Cerebellar nuclear complex (tissue), 1 donor: ENCODE data around the gene GRM1.
A peak's percentile ranks its signal among the peaks of the same experiment; 100 is the strongest.

Experiments
- DNase-seq, 2 experiments: peaks; one replicate each; lab custom pipeline; 2025; lab: John Stamatoyannopoulos, UW

The GRM1 gene

DNA sequence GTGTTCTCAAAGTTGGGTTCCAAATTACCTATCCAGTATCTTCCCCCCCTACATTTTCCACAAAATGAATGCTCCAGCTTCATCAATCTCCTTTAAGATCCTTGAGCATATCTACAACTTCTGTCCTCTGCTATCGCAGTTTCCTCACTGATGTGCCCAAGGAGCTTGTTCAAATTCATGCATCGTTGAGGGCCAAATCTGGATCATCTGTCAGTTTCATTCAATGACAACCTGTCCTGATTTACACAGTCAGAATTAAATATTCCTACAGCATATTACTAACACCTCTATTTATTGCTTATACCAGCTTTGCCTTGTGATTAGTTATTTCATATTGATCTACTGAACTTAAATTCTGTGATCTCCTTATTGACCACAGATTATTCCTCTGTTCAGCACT, 68.7 kb downstream of the GRM1 start:
- no peak for DNase-seq

DNA sequence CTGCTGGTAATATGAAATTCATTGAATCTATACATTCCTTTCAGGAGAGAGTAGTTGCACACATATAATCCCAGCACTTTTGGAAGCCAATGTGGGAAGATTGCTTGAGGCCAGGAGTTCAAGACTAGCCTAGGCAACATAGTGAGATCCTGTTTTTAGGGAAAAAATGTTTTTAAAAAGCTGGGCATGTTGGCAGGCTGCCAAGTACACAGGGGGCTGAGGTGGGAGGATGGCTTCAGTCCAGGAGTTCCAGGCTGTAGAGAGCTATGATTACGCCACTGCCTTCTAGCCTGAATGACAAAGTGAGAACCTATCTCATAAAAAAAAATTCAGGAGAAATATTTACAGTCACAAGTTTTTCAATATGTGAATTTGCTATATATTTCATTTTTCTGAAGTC, 71.9 kb downstream of the GRM1 start:
- DNase-seq, result no peak

DNA sequence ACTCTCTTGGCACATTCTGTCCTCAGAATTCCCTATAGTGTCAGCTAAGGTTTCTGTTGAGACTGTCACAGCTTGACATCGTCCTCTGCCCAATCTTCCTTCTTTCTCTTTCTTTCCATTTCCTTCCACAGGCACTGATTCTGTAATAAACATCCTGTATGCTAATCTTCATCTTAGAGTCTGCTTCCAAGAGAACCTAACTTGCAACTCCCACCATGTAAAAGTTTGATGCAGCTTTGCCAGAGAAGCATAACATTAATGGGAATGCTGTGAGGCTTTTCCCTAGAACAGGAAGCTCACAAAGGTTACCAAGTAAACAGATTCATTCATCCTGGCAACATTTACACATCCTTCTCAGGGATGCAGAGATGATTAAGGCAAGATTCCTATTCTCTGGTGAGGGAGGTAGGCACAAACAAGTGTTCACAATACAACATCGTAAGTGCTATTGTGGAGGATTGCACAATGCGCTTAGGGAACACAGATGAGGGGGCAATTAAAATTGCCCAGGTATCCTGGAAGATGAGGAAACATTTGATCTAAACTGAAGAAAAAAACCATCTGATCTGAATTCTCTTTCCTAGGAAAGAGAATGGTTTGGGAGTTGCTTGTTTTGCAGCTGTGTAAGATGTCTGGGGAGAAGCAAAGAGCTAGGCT, 74.7 kb downstream of the GRM1 start:
- DNase-seq, result no peak

DNA sequence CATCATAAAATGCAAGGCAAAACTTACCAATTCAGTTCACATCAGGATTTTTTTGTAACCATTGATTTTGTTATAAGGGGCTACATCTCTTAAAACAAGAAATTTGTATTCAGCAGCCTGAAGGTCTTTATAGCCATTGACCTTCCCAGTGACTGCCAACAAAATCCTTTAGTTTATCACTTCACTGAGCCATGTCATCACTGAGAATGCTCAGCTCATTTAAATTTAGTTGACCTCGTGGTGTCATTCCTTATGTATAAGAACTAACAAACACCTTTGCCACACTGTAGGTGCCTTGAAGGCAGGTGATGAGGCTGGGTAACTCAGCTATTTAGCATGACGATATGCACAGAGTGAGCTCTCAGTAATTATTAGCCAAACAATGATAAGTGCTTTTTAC, 77.7 kb downstream of the GRM1 start:
- no peak for DNase-seq

DNA sequence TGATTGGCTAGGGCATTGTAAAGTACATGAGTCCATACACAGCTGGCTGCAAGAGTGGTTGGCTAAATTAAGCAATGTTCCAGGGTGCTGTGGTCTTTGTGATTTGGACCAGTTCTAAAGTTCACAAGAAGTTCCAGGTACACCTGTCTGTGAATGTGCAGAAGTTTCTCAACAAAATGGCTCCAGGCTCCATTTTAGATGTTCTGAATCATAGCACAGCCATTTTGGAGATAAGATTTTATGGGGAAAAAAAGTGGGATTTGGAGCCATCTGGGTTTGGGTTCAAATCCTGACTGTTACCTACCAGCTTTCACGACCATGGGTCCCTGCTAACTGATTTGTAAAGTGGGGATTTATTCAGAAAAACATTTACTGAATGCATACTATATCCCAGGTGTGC, 82.1 kb downstream of the GRM1 start:
- no peak for DNase-seq

DNA sequence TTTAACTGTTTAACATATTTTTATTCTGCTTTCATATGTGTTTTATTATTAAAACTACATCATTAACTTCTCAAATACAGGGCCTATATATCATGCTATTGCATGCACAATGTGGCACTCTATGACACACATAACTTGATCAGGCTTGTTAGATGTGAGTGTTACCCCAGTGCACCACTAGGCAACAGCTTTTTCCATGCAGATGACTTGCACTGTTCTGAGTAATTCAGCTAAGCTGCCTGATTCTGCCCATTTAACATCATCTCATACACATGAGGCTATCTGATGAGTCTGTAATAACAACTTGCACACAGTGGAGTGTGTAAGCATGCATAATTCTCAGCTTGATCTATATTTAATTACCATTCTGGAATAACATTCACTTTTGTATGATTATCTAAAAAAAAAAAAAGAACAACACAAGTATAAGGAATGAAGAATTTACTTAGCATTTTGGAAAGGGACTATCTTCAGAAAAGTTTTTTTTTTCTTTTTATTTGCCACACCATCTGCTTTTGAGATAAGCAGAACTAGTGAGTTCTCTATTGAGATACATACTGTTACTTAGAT, 83.1 kb downstream of the GRM1 start:
- no peak for DNase-seq

DNA sequence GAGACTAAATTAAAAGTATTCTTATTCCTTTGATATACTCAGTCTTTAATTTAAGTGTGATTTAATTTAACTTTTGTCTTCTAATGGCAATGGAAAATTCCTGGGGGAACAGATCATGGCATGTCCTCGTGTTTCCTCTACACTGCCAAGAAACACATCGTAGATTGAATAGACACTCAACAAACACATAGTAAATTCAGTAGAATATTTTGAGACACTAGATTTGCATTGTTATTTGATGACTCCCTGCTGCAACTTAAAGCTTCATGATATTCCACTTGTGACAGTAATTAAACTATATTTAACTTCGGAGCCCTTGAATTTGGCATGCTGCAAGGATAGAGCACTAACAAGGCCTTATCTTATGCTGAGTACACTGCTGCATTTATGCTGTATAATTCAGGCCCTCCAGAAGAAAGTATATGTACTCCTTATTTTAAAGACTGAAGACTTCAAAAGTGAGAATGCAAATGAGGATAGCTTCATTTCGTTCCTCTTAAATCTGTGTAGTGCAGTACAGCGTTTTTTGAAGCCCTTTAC, 84.3 kb downstream of the GRM1 start:
- DNase-seq, result no peak

DNA sequence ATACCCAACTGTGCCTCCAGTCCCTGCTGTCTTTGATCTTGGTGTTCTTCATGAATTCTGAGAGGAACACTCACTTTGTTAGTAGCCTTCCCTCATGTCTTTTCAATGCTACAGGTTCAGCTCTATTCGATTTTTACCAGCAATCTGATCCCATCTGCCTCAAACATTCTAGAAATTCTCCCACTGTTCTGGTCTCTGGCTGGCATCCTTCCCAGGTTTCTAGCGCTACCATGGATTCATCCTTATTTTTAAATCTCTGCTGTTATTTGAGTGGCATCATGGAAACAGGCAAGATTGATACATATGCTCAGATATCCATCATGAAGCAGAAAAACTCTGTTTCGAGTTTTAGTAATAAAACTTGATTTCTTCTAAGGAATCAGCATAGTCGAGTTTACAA, 94.8 kb downstream of the GRM1 start:
- DNase-seq, result no peak

DNA sequence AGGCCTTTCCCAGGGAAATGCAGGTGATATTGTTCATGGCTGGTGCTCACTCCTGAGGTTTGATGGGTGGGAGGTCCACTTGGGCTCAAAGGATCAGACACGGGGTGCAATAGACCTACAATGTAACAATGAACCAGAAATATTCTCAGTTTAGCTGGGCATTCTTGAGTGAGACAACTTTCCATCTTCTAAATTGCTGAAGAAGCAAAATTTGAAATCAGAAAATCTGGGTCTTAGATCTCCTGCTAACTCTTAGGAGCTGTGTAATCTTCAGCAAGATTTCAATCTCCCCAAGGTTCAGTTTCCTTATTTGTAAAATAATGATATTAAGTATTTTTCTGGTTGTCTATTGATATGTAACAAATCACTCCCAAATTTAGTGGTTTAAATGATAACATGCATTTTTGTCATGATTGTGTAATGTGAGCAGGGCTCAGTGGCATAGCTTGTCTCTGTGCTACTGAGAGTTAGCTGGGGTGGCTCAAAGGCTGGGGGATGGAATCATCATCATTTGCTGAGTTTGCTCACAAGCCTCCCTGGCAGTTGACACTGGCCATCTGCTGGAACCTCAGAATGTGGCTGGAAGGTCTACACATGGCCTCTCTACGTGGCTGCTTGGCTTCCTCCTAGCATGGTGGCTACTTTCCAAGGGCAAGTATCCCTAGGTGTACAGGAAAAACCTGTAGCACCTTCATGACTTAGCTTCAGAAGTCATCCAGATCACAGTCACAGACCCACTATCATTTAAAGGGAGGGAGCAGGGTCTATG, 98.8 kb downstream of the GRM1 start:
- DNase-seq, result peak; percentile 58 to 77

DNA sequence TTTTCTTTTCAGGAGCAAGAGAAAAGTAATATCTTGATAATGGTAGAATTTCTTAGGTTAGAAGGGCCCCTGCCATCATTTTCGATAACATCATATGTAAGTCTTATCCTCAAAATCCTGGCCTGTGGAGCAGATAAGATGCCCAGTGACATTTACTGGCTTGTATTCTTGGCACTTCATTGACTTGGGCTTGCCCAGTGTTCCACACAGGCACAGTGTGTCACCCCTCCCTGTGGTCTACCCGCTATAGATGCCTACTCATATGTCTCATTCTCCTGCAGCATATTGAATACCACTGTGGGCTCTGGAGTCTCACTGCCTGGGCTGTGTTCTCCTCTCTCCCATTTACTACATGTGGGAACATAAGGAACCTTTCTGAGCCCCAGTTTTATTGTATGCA, 105.0 kb downstream of the GRM1 start:
- peak; percentile 24 to 39 for DNase-seq

DNA sequence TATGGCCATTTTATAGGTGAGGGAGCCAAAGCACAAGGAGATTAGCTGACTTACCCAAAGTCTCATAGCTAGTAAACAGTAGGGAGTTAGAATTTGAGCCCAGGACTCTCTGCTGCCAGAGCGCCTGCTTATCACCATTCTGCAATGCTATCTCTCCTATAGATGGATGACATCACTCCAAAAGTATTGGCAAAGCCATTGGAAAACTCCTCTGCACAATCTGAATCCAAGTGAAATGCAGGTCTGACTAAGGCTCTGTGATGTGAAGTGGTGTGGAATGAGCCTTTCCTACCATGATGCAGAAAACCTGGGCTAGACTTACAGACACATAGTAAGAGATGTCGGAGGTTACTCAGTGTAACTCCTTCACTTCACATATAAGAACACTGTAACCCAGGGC, 106.3 kb downstream of the GRM1 start:
- no peak for DNase-seq

DNA sequence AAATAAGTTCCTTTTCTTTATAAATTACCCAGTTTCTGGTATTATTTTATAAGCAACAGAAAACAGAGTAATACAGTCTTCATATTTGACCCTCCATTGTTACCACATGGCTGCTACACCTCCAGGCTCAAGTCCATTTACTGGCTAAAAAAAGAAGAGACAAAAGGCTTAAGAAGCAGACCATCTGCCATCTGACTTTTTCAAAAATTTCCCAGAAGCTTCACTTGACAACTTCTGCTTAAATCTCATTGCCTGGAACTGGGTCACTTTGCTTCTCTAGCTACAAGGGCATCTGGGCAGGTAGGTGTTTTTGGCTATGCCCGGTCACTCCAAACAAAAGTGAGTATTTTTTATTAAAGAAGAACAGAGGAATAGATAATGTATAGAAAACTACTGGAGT, 118.0 kb downstream of the GRM1 start:
- DNase-seq, result peak in 1 of 2 experiments; percentile 37

DNA sequence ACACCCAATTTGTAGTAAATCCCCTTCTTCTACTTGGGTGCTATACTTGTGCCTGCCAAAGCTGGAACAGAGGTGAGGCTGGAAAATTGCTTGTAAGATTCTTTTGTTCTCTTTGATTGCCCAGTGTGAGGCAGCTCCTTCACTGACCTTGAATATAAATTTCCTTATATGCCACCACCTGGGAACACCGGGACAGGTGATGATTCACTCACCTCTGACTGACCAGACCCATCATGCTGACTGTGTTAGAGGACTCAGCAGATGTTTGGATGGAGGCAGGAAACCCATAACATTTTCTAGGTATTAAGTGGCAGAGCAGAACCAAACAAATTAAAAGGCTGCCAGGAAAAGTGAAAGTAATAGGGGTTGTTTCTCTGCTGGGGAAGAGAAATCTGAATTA, 120.9 kb downstream of the GRM1 start:
- no peak for DNase-seq

DNA sequence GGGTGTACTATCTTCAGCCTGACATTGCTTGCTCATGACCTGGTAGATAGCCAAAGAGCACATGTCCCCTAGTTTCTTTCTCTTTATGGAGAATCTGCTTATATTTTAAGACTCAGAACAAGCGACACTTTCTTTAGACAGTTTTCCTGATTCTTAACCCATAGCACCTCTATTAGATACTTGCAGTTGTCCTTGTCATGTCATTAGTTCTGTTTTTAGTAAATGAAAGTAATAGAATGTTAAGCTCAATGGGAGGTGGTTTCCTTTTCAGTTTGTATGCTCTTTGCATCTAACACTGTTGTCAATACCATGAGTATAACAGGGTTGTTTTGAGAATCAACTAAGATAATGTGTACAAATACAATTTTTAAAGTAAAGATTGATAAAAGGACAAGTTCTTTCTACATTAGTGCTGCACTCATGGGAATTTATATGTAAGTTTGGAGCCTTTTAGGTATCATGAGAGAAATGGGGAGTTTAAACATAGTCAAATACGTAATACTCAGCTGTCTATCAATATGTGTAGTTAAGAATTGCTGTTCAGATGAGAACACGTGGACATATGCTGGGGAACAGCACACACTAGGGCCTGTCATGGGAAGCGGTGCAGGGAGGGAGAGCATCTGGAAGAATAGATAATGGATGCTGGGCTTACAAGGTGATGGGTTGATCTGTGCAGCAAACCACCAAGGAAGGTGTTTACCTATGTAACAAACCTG, 124.3 kb downstream of the GRM1 start:
- DNase-seq, result no peak

DNA sequence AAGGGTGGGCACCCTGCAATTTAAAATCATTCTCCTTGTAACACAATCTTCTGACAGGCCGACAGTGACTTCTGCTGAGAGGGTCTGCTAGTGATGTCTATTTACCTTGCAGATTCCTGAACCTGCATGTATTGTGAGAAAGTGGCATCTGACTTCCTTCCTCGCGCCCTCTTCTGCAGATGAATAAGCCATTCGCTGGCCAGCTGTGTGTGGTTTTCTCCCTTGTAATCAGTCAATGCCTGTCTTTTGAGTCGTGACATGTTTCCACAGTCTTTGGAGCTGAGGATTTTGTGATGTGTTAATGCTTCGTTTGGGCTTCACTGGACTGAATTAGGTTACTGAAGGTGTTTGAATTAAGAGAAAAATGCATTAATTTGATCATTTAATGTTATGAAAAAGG, 125.3 kb downstream of the GRM1 start:
- no peak for DNase-seq

DNA sequence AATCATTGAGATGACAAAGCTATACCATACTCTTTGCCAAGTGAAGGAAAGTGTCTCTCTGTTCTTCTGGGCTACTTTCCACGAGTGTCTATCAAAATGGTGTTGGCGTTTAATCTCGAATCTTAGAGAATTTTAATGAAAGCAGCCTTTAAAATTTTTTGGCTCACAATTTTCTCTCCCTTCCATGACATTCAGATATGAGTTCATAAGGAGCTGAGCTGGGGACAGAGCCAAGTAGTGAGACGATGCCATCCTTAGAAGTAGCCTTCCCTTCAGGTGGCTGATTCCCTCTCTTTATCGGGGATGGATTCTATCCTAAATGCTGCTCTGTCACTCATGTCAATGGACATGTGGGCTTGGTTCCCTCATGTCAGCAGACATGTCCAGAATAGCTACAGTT, 132.8 kb downstream of the GRM1 start:
- DNase-seq, result no peak

DNA sequence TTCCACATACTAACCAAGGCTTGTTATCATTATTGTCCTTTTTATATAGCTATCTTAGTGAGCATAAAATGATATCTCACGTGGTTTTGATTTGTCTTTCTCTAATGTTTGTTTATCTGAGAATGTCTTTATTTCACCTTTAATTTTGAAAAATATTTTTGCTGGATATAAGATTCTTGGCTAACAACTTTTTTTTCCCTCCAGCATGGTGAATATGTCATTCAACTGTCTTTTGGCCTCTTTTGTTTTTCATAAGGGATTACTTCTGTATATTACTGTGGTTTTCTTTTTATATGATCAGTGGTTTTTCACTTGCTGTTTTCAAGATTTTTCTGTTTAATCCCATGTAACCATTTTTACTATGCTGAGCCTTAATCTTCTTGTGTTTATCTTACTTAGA, 141.0 kb downstream of the GRM1 start:
- no peak for DNase-seq

DNA sequence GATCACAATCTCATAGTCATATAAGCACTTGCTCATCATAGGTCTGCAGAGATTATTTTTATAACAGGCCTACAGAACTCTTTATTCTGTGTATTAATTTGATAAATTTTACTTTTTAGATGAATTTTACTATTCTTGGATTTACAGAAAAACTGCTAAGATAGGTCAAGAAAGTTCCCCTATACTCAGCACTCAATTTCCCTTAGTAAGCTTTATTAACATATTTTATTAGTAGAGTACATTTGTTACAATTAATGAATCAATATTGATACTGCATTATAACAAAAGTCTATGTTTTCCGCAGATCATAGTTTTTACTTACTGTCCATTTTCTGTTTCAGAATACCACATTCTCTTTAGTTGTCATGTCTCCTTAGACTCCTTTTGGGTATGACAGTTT, 148.9 kb downstream of the GRM1 start:
- DNase-seq, result no peak

DNA sequence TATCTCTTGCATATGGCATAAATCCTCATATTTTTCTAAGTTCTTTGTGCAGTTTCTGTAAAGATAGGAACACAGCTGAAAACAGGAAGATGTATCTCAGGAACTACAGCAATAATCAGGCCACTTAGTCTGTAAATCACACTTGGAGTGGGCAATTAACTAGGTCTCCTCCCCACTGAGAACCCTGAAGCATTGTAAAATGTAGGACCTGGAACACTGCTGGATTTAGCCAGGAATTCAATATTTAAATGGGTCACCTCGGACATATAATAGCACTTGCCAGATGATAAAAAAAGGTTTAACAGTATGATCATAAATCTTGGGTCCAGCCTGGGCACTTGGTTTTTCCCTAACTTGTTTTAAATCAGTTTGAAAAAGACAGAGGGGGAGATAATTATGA, 155.0 kb downstream of the GRM1 start:
- no peak for DNase-seq

DNA sequence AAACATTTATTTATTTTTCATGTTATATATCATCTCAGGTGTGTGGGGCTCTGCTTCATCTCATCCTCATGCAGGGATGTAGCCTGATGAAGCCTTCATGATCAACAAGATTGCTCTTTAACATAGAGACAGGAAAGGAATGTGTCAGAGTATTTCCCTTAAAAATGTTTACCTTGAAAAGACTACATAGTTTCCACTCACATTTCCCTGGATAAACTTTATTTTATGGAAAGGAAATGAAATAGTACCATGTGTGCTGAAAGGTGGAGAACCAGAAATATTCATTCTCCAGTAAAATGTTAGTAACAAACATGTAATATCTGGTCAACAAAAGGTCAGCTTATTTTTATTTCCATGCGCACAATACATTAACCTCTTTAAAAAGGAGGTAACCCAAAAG, 155.8 kb downstream of the GRM1 start:
- DNase-seq, result no peak

DNA sequence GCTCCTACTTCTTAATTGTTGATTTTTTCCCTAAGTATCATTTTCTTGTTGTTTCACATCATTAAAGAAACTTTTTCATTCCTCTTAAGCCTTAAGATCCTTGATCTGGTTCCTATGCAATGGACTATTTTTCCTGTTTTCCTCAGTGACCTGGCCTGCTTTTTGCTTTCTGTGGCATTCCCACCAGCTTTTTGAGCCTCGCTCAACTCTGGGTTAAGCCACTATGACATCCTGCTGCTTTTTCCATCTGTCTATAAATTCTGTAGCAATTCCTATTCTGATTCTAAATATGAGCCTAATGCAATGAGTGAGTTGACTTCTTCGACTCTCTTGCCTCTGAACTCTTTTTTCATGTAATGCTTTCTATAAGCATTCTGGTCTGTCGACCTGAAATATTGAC, 160.3 kb downstream of the GRM1 start:
- DNase-seq, result peak; percentile 47 to 86

DNA sequence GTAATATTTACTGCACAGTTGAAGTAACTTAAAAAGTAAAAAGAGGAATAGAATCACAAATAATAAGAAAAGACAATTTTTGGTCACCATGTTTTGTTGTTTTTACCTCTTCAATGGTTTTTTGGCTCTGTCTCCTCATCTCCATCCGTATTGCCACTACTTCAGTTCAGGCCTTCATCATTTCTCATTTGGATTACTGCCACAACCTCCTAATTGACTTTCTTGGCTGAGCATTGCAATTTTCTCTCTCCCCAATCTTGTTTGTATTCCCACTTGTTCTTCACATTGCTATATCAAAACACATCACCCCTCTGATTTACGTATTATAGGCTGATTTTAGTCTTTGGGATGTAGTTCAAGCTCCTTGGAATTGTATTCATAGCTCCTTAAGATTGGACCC, 161.7 kb downstream of the GRM1 start:
- no peak for DNase-seq

DNA sequence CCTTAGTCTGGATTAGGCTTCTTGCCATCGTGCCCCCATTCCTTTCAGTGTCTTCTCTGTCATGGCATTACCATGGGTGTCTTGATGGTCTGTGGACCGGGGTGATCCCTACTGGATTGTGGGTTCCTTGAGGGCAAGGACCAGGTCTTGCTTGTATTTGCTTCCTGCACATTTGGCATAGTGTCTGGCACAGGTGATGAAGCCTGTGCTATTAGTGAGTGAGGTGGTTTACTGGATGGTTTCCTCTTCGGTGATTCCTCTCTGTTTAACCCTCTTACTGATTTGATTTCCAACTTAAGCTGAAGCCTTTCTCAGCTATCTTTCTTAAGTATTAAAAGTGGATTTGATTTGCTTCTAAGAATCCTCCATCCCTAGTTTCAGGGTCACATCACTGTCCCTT, 162.3 kb downstream of the GRM1 start:
- DNase-seq, result no peak
